Sigmoid colon (tissue), 7 donors: ENCODE results near the gene DAAM2. TPM values are rescaled to one million over a fixed set of nuclear protein-coding genes. Genes with fewer than 3 reads are reported as not detected.

Experiments used
- DNase-seq: peaks from one replicate; pipeline ENCODE4 v3.0.0-alpha.2; 2019
- H3K27ac ChIP-seq, 4 donors: fragments of 200-600 bp; sonication (generic); one replicate each; pipeline ENCODE4 v1.5.1; 2016 to 2019; ENCODE audit warnings: mild to moderate bottlenecking in 1 of 4
- H3K27me3 ChIP-seq, 3 donors: fragments of 200-600 bp; sonication (generic); one replicate each; pipeline ENCODE4 v1.5.1; 2019; ENCODE audit warnings: mild to moderate bottlenecking in 1 of 3
- H3K36me3 ChIP-seq, 4 donors: fragments of 200-600 bp; sonication (generic); one replicate each; pipeline ENCODE4 v1.5.1; 2016 to 2019
- H3K4me1 ChIP-seq, 4 donors: fragments of 200-600 bp; sonication (generic); one replicate each; pipeline ENCODE4 v1.5.1; 2017 to 2019
- H3K4me3 ChIP-seq, 4 donors: fragments of 200-600 bp; sonication (generic); one replicate each; pipeline ENCODE4 v1.5.1; 2017 to 2019; ENCODE audit warnings: mild to moderate bottlenecking in 2 of 4, moderate library complexity in 1 of 4
- H3K9me3 ChIP-seq, 4 donors: fragments of 200-600 bp in 3 of 4; sonication (generic) in 3 of 4; one replicate each; pipeline versions ENCODE4 v1.5.1 to v1.6.1; 2013 to 2019
- EP300 ChIP-seq, 4 donors: sonication (generic); formaldehyde crosslinking; IDR thresholded peaks; one replicate each; pipeline ENCODE4 v1.6.1; 2017; ENCODE audit warnings: antibody characterized with exemption in 4 of 4
- POLR2A ChIP-seq, 2 donors: fragments of 450-650 bp; IDR thresholded peaks; one replicate each; pipeline ENCODE4 v1.6.1; 2016; ENCODE audit warnings: antibody characterized with exemption in 2 of 2, mild to moderate bottlenecking in 2 of 2, moderate library complexity in 2 of 2
- POLR2AphosphoS5 ChIP-seq, 4 donors: sonication (generic); formaldehyde crosslinking; IDR thresholded peaks; one replicate each; pipeline ENCODE4 v1.6.1; 2017; ENCODE audit warnings: antibody characterized with exemption in 4 of 4
- WGBS, 2 donors: extraction: QIAGEN DNeasy Blood & Tissue Kit; methylation state at CpG; one replicate each; pipeline ENCODE4 v1.1.7; 2013; 5-methylcytosine and 5-hydroxymethylcytosine counted together
- intact Hi-C: fragments of 100-400 bp; cut with DNase I; formaldehyde crosslinking; loops from one replicate; pipeline ENCODE4 v1.15.1; 2023
- polyA plus RNA-seq, 3 donors: library from polyadenylated mRNA; stranded (reverse); fragments of 200-250 nt; gene quantifications; one replicate each; pipeline ENCODE4 v1.2.3, GENCODE V29; 2013
- total RNA-seq, 4 donors: library from RNA; depleted of rRNA; stranded (reverse); fragments of >200 nt; gene quantifications; one replicate each; pipeline ENCODE4 v1.1.0, GENCODE V29; 2016
- TF ChIP-seq, protein P1 (sequence below), 4 experiments: fragments of 450-650 bp in 3 of 4; fragments of 200-600 bp in 1 of 4; IDR thresholded peaks; one replicate each; pipeline ENCODE4 v1.5.1; 2016 to 2019; ENCODE audit warnings: antibody characterized with exemption in 4 of 4, mild to moderate bottlenecking in 3 of 4, moderate library complexity in 2 of 4
- donor health status: healthy with polysubstance abuse.
- donor health status: Bipolar disorder and iron deficiency.
- donor health status: healthy.

The DAAM2 gene
- total and polyA plus RNA-seq, 7 donors, result 4.2 to 53.2 (median 23.2) TPM

DNA sequence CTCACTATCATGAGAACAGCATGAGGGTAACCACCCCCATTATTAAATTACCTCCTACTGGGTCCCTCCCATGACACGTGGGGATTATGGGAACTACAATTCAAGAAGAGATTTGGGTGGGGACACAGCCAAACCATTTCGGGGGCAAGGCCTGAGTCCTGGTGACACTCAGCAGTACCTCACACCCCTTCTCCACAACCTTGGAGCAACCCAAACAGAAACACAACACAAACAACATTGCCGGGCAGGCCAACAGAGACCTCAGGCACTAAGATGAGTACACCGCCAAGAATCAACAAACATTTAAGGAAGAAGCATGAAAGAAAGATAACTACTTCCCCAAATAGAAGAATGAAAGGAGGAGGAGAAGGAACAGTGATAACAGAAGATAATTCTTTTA is 125.2 kb downstream of the DAAM2 start:
- WGBS, 2 donors, result 52 to 80% methylated on average over 4 of the region's 4 CpGs
- no peaks in the 10 kb centered on the region for H3K27me3 ChIP-seq
- no peak overlapping the region for H3K4me3 ChIP-seq
- no peak for TF ChIP-seq POLR2AphosphoS5 (IDR thresholded peaks at IDR 0.05)
- no peak for TF ChIP-seq EP300 (IDR thresholded peaks at IDR 0.05)
- TF ChIP-seq POLR2A (IDR thresholded peaks at IDR 0.05), result no peak
- TF ChIP-seq, protein P1, sequence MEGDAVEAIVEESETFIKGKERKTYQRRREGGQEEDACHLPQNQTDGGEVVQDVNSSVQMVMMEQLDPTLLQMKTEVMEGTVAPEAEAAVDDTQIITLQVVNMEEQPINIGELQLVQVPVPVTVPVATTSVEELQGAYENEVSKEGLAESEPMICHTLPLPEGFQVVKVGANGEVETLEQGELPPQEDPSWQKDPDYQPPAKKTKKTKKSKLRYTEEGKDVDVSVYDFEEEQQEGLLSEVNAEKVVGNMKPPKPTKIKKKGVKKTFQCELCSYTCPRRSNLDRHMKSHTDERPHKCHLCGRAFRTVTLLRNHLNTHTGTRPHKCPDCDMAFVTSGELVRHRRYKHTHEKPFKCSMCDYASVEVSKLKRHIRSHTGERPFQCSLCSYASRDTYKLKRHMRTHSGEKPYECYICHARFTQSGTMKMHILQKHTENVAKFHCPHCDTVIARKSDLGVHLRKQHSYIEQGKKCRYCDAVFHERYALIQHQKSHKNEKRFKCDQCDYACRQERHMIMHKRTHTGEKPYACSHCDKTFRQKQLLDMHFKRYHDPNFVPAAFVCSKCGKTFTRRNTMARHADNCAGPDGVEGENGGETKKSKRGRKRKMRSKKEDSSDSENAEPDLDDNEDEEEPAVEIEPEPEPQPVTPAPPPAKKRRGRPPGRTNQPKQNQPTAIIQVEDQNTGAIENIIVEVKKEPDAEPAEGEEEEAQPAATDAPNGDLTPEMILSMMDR (IDR thresholded peaks at IDR 0.05), result no peak
- intact Hi-C loops, result no loop called here
- H3K36me3 ChIP-seq, result peaks cover 5 to 71% (median 27%) of the 10 kb centered on the region in 4 donors
- H3K9me3 ChIP-seq, result no peaks in the 10 kb centered on the region
- no peaks in the 10 kb centered on the region for H3K4me1 ChIP-seq
- no peak overlapping the region for H3K27ac ChIP-seq
- DNase-seq, result no peak

DNA sequence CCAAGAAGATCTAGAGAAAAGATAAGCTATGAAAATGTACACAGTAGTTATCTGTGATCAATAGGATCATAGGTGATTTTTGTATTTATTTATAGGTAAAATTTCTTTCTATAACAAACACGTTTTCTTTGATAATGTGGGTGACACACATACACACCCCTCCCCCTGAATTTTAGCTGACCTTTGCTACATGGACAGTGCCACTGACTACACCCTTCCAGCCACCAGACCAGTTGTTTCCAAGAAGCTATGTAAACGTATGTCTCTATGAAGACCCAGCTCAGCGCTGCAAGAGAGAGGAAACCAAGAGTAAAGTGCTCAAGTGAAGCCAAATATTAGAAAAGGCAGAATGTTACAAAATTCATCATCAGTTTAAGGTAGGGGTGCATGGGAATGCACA is 125.8 kb downstream of the DAAM2 start:
- Histone ChIP-seq H3K4me1 (no peaks in the 10 kb centered on the region), H3K27me3 (no peaks in the 10 kb centered on the region), H3K27ac (no peak overlapping the region), H3K36me3 (peaks cover 5 to 67% (median 24%) of the 10 kb centered on the region in 4 donors), H3K9me3 (no peaks in the 10 kb centered on the region), H3K4me3 (no peak overlapping the region)
- no peak for DNase-seq
- TF ChIP-seq EP300 (IDR thresholded peaks at IDR 0.05), result no peak
- TF ChIP-seq, protein P1 (IDR thresholded peaks at IDR 0.05), result no peak
- no peak for TF ChIP-seq POLR2AphosphoS5 (IDR thresholded peaks at IDR 0.05)
- TF ChIP-seq POLR2A (IDR thresholded peaks at IDR 0.05), result no peak
- WGBS, 2 donors, result 20 to 70% methylated on average over 3 of the region's 3 CpGs
- intact Hi-C loops, result no loop called here

DNA sequence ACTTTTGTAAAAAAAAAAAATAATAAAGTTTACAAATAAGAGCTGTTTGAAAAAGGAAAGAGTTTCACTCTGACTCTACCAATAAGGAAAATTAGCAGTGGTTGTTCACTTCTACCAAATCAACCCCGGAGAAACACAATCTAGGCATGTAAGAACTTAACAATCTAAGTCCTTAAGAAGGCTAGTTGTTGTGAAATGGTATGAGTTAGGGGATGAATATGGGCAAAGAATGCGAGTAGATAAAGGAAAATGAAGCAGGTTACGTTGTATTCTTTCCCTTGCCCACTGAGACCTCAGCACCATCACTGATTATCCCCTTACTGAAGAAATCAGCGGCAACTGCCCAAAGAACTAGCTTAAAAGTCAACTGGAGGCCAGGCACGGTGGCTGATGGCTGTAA is 126.7 kb downstream of the DAAM2 start:
- Histone ChIP-seq H3K27me3 (no peaks in the 10 kb centered on the region), H3K27ac (no peak overlapping the region), H3K9me3 (no peaks in the 10 kb centered on the region), H3K4me3 (no peak overlapping the region), H3K36me3 (peaks cover 5 to 67% (median 24%) of the 10 kb centered on the region in 4 donors), H3K4me1 (no peaks in the 10 kb centered on the region)
- no peak for TF ChIP-seq POLR2A (IDR thresholded peaks at IDR 0.05)
- TF ChIP-seq, protein P1 (IDR thresholded peaks at IDR 0.05), result no peak
- no peak for TF ChIP-seq POLR2AphosphoS5 (IDR thresholded peaks at IDR 0.05)
- TF ChIP-seq EP300 (IDR thresholded peaks at IDR 0.05), result no peak
- WGBS, 2 donors, result 85 to 89% methylated on average over 5 of the region's 5 CpGs
- intact Hi-C loops, result no loop called here
- DNase-seq, result no peak

DNA sequence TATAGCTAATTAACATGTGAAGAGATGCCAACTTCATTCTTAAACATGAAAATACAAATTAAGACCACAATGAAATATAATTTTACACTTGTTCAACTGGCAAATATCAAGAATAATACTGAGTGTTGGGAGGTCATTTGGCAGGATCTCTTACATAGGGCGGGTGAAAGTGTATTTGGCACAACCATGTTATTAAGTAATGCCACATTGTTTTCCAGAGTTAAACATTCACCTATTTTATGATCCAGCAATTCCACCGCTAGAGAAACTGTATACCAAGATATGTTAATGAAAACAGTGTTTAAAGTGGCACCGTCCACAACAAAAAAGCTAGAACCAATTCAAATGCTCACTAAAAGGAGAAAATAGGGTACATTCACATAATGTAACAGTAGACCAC is 128.0 kb downstream of the DAAM2 start:
- intact Hi-C loops, result no loop called here
- no peak for DNase-seq
- no peak overlapping the region for H3K27ac ChIP-seq
- WGBS, 2 donors, result 21 to 70% methylated on average over 3 of the region's 3 CpGs
- no peaks in the 10 kb centered on the region for H3K27me3 ChIP-seq
- TF ChIP-seq POLR2A (IDR thresholded peaks at IDR 0.05), result no peak
- no peak for TF ChIP-seq POLR2AphosphoS5 (IDR thresholded peaks at IDR 0.05)
- TF ChIP-seq, protein P1 (IDR thresholded peaks at IDR 0.05), result no peak
- TF ChIP-seq EP300 (IDR thresholded peaks at IDR 0.05), result no peak
- no peaks in the 10 kb centered on the region for H3K4me1 ChIP-seq
- no peak overlapping the region for H3K4me3 ChIP-seq
- peaks cover 5 to 67% (median 21%) of the 10 kb centered on the region in 4 donors for H3K36me3 ChIP-seq
- H3K9me3 ChIP-seq, result no peaks in the 10 kb centered on the region

DNA sequence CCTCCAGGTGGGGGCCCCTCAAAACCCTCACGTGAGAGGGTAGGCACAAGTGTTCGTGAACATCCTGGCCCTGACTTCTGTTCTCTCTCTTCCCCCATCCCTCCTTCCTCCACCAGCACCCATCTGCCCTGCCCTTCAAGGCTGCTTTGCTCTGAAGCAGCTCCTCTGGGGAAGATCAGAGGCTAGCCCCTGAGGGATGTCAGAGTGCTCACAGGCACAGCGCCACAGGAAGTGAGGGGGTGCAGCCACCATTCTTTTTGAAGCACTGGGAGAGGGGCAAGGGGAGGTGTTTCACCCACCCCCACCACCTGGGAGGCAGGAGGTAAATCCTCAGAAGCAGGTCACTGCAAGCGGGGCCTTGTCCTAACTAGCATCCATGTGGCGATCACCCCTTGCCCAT is 130.6 kb downstream of the DAAM2 start:
- H3K4me1 ChIP-seq, result peaks cover 0 to 7% (median under 1%) of the 10 kb centered on the region in 4 donors
- H3K27ac ChIP-seq, result no peak overlapping the region
- no peak for DNase-seq
- TF ChIP-seq POLR2A (IDR thresholded peaks at IDR 0.05) (no peak), POLR2AphosphoS5 (IDR thresholded peaks at IDR 0.05) (no peak), EP300 (IDR thresholded peaks at IDR 0.05) (no peak)
- TF ChIP-seq, protein P1 (IDR thresholded peaks at IDR 0.05), result no peak
- 79 to 94% methylated on average over 5 of the region's 5 CpGs for WGBS, 2 donors
- peaks cover 5 to 54% (median 10%) of the 10 kb centered on the region in 4 donors for H3K36me3 ChIP-seq
- H3K4me3 ChIP-seq, result no peak overlapping the region
- no peaks in the 10 kb centered on the region for H3K9me3 ChIP-seq
- intact Hi-C loops, result no loop called here
- H3K27me3 ChIP-seq, result no peaks in the 10 kb centered on the region
